Stimulated activated memory B cell treated with anti-CD40 and anti-IgM and Interleukin-4, amounts not matched to agents 10 μg/mL and 1 μg/mL and 100 μg/mL, for 72 hours (primary cell): ENCODE data around the gene IGSF9B.

Experiments used
- ATAC-seq: fragments of 150-1000 bp; cut with Tn5 transposase; 2 replicates; pipeline ENCODE4 v1.10.0; 2021
- H3K27ac Mint-ChIP-seq: one replicate; pipeline ENCODE4 v1.8.0; 2022; ENCODE audit warnings: mild to moderate bottlenecking, mixed read lengths
- H3K27me3 Mint-ChIP-seq: one replicate; pipeline ENCODE4 v1.8.0; 2022; ENCODE audit warnings: mixed read lengths
- H3K36me3 Mint-ChIP-seq: one replicate; pipeline ENCODE4 v1.8.0; 2022; ENCODE audit warnings: mixed read lengths
- H3K4me1 Mint-ChIP-seq: one replicate; pipeline ENCODE4 v1.8.0; 2022; ENCODE audit warnings: mixed read lengths
- H3K4me3 Mint-ChIP-seq: one replicate; pipeline ENCODE4 v1.8.0; 2022; ENCODE audit warnings: mild to moderate bottlenecking, moderate library complexity, mixed read lengths
- H3K9me3 Mint-ChIP-seq: one replicate; pipeline ENCODE4 v1.8.0; 2022; ENCODE audit warnings: mixed read lengths

Gene IGSF9B

GRCh38 chr11:133901316-133901715, 55.5 kb downstream of the IGSF9B start:
- no peak for ATAC-seq
- H3K27ac Mint-ChIP-seq, result no peak overlapping the region
- peaks cover 9% of the 10 kb centered on the region for H3K27me3 Mint-ChIP-seq
- H3K36me3 Mint-ChIP-seq, result no peaks in the 10 kb centered on the region
- H3K9me3 Mint-ChIP-seq, result no peaks in the 10 kb centered on the region
- H3K4me3 Mint-ChIP-seq, result no peak overlapping the region
- H3K4me1 Mint-ChIP-seq, result peaks cover 24% of the 10 kb centered on the region

DNA sequence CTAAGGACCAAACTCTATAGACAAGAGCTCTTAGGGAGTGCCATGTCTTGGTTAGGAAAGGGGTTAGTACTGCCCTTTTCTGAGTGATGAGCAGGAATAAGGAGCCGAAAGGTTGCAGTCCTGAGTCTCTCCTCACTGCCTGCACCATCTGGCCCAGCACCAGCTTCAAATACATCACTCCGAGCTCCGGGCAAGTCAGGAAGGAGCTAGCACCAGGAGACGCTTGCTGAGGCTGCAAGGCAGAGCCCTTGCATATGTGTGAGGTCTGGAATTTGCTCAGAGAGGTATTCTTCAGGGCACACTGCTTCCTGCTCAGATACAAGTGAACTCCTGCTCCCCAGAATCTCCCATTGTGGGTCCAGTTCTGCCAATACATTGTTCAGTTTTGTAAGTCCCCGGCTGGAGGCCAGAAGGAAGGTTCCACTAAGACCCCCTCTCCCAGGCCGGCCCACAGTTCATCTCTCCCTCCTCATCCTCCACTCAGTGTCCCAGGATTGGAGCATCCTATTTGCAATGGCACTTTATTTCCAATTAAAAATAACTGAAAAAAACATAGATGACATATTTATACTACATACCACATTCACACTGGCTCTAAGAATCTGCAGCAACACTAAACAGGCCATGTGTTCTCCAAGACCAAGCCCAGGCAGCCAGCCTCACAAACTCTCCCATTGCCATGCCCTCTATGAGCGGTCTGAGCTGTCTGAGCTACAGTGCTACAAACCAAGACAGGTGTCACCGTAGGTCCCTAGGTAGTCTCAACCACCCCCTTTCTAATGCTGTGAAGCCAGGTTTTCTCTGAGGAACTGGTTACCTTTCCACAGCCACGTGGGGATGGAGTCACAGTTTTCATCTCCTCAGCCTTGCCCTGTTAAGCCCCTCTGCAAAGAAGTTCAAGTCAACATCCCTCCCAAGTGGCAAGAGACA, 56.3 kb downstream of the IGSF9B start:
- Mint-ChIP-seq H3K4me1 (peaks cover 23% of the 10 kb centered on the region), H3K27ac (no peak overlapping the region), H3K9me3 (no peaks in the 10 kb centered on the region), H3K27me3 (peaks cover 9% of the 10 kb centered on the region), H3K4me3 (no peak overlapping the region), H3K36me3 (no peaks in the 10 kb centered on the region)
- no peak for ATAC-seq

DNA sequence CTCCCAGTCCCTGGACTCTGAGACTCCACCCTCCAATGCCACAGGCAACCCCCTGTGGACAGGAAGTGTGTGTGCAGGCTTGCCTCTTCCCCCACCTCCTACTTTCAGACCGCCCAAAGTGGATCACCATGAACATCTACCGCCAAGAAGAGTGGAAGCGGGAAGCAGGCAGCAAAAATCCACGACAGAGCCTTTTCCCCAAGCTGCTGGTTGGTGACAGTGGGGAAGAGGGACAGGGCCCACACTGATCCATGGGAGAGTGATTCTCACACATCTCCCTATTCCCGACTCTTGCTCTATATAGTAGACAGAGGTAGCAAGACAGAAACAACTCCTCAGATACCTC, 58.0 kb downstream of the IGSF9B start:
- Mint-ChIP-seq H3K4me3 (no peak overlapping the region), H3K36me3 (no peaks in the 10 kb centered on the region), H3K27ac (no peak overlapping the region), H3K4me1 (peaks cover 36% of the 10 kb centered on the region), H3K9me3 (no peaks in the 10 kb centered on the region), H3K27me3 (peaks cover 9% of the 10 kb centered on the region)
- ATAC-seq, result no peak

DNA sequence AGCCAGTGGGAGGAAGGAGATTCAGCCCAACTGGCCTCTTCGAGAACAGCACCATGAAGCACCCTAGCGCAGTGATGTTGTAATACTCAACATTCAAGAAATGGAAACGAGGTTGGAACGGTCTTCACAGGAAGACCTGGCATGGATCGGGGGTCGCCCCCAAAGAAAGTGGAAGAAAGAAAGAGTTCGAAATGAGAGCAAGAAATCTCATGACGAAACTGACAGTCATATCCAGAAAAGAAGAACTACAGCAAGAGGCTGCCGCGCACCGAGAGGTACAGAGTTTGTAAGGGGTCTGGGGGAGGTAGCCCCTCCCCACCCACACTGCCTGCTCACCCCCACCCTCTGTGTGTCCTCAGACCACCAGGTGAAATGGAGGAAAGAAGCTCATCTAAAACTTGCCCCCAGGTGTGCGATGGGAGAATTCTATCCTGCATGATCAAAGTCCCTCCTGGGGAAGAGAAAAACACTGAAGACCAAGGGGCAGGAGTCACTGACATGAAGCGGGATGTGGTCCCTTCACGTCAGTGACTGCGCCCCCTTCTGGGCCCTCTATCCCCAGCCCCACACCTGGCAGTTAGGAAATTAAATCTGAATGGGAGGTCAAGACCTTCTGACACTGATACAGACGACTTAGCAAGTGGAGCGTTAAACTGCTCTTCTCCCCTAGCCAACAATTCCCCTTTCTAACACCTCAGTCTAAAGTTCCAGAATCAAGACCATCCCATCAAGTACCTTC, 58.6 kb downstream of the IGSF9B start:
- Mint-ChIP-seq H3K27me3 (peaks cover 9% of the 10 kb centered on the region), H3K4me1 (peaks cover 36% of the 10 kb centered on the region), H3K36me3 (no peaks in the 10 kb centered on the region), H3K9me3 (no peaks in the 10 kb centered on the region), H3K4me3 (peak overlapping the region; percentile 1), H3K27ac (no peak overlapping the region)
- peak; percentile 59 for ATAC-seq

GRCh38 chr11:133897331-133897650, 59.5 kb downstream of the IGSF9B start:
- Mint-ChIP-seq H3K9me3 (no peaks in the 10 kb centered on the region), H3K4me3 (no peak overlapping the region), H3K27me3 (peaks cover 16% of the 10 kb centered on the region), H3K27ac (no peak overlapping the region), H3K36me3 (no peaks in the 10 kb centered on the region), H3K4me1 (peaks cover 36% of the 10 kb centered on the region)
- no peak for ATAC-seq

GRCh38 chr11:133896642-133897330, 60.0 kb downstream of the IGSF9B start:
- Mint-ChIP-seq H3K27me3 (peaks cover 21% of the 10 kb centered on the region), H3K4me1 (peaks cover 36% of the 10 kb centered on the region), H3K27ac (no peak overlapping the region)

DNA sequence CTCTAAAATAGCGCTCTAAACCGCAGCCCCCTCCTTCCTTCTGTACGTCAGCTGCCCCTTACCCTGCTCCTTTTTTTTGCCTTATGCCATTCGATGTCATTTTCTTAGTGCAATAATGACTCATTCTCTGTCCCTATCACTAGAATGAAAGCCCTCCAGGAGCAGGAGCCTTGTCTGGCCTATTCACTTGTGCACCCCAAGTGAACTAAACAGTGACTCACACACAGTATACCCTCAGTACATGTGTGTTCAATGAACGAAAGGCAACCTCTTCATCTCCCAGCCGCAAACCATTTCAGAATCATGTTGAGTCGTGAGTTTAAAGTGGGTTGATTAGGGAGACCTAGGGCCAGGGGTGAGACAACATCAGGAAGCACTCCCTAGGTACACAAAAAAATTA, 60.7 kb downstream of the IGSF9B start:
- Mint-ChIP-seq H3K27me3 (peaks cover 23% of the 10 kb centered on the region), H3K27ac (peak overlapping the region; percentile 0), H3K4me1 (peaks cover 36% of the 10 kb centered on the region), H3K4me3 (no peak overlapping the region), H3K36me3 (no peaks in the 10 kb centered on the region), H3K9me3 (no peaks in the 10 kb centered on the region)
- ATAC-seq, result peak; percentile 42

More at GRCh38 chr11:133896642-133897330, 60.0 kb downstream of the IGSF9B start:
- no peak for ATAC-seq
- H3K36me3 Mint-ChIP-seq, result no peaks in the 10 kb centered on the region
- no peak overlapping the region for H3K4me3 Mint-ChIP-seq
- H3K9me3 Mint-ChIP-seq, result no peaks in the 10 kb centered on the region

GRCh38 chr11:133895551-133895950, 61.2 kb downstream of the IGSF9B start:
- no peak overlapping the region for H3K4me3 Mint-ChIP-seq
- peaks cover 36% of the 10 kb centered on the region for H3K4me1 Mint-ChIP-seq
- peak; percentile 6 for ATAC-seq
- H3K36me3 Mint-ChIP-seq, result no peaks in the 10 kb centered on the region
- no peaks in the 10 kb centered on the region for H3K9me3 Mint-ChIP-seq
- peak overlapping the region; percentile 0 for H3K27ac Mint-ChIP-seq
- peaks cover 28% of the 10 kb centered on the region for H3K27me3 Mint-ChIP-seq

- no peaks in the 10 kb centered on the region for H3K36me3 Mint-ChIP-seq
- no peak overlapping the region for H3K4me3 Mint-ChIP-seq
- H3K27me3 Mint-ChIP-seq, result peaks cover 32% of the 10 kb centered on the region
- peaks cover 36% of the 10 kb centered on the region for H3K4me1 Mint-ChIP-seq
- H3K27ac Mint-ChIP-seq, result peak overlapping the region; percentile 0
- peak; percentile 78 for ATAC-seq
- H3K9me3 Mint-ChIP-seq, result no peaks in the 10 kb centered on the region
Measured at GRCh38 chr11:133895061-133895479, 61.7 kb downstream of the IGSF9B start.

- Mint-ChIP-seq H3K27me3 (peaks cover 32% of the 10 kb centered on the region), H3K27ac (no peak overlapping the region)
- ATAC-seq, result no peak
Measured at GRCh38 chr11:133893381-133893780, 63.4 kb downstream of the IGSF9B start.

GRCh38 chr11:133892584-133893380, 64.0 kb downstream of the IGSF9B start:
- H3K27me3 Mint-ChIP-seq, result peaks cover 38% of the 10 kb centered on the region
- H3K4me3 Mint-ChIP-seq, result no peak overlapping the region
- H3K36me3 Mint-ChIP-seq, result no peaks in the 10 kb centered on the region
- H3K4me1 Mint-ChIP-seq, result peaks cover 24% of the 10 kb centered on the region
- ATAC-seq, result no peak
- H3K9me3 Mint-ChIP-seq, result no peaks in the 10 kb centered on the region
- no peak overlapping the region for H3K27ac Mint-ChIP-seq

More at GRCh38 chr11:133893381-133893780, 63.4 kb downstream of the IGSF9B start:
- Mint-ChIP-seq H3K36me3 (no peaks in the 10 kb centered on the region), H3K4me1 (peaks cover 30% of the 10 kb centered on the region), H3K4me3 (no peak overlapping the region), H3K9me3 (no peaks in the 10 kb centered on the region)

GRCh38 chr11:133892126-133892525, 64.6 kb downstream of the IGSF9B start:
- H3K36me3 Mint-ChIP-seq, result no peaks in the 10 kb centered on the region
- H3K4me3 Mint-ChIP-seq, result no peak overlapping the region
- H3K27me3 Mint-ChIP-seq, result peaks cover 45% of the 10 kb centered on the region
- peaks cover 20% of the 10 kb centered on the region for H3K4me1 Mint-ChIP-seq
- H3K27ac Mint-ChIP-seq, result no peak overlapping the region
- ATAC-seq, result no peak
- no peaks in the 10 kb centered on the region for H3K9me3 Mint-ChIP-seq

DNA sequence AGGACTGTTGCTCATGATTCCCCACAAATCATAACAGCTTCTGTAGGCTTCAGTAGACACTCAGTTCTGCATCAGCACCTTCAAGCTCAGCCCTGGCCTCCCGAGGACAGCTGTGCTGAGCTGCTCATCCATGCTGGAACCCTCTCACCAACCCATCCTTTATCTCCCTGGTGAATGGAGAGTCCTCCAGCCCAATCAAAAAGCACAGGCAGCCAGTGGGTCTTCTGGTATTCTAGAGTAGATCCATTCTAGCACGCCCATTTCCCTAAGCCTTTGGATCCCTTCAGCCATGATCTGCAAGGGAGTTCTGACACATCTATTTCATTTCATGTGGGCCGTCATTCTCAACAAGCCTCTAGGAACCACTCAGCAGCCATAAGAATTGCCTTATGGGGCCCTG, 66.9 kb downstream of the IGSF9B start:
- no peak for ATAC-seq
- peaks cover 51% of the 10 kb centered on the region for H3K27me3 Mint-ChIP-seq
- no peaks in the 10 kb centered on the region for H3K36me3 Mint-ChIP-seq
- H3K9me3 Mint-ChIP-seq, result no peaks in the 10 kb centered on the region
- no peak overlapping the region for H3K27ac Mint-ChIP-seq
- H3K4me3 Mint-ChIP-seq, result no peak overlapping the region
- H3K4me1 Mint-ChIP-seq, result peaks cover 7% of the 10 kb centered on the region

DNA sequence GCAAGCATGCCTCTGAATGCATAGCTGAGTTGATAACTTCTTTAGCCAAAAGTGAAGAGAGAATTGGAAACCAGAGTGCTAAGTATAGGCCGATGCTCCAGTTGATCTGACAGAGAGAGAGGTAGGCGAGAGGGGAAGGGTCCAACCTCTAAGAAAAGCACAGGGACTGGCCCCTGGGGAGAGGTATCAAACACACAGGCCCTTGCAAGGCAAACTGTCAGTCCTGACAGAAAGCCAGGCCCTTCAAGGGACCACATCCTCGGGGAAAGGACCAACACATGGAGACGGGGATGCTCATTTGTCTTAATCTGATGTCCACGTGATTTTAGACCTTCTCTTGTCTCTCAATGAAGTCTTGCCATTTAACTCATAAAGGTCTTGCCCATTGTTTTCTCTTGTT, 67.6 kb downstream of the IGSF9B start:
- Mint-ChIP-seq H3K27ac (no peak overlapping the region), H3K27me3 (peaks cover 51% of the 10 kb centered on the region), H3K9me3 (no peaks in the 10 kb centered on the region), H3K36me3 (no peaks in the 10 kb centered on the region), H3K4me1 (no peaks in the 10 kb centered on the region), H3K4me3 (no peak overlapping the region)
- no peak for ATAC-seq
